NCI-H2081 (cell line): ENCODE data around the gene QPCT.

Experiments used
- DNase-seq, 2 experiments: peaks; one replicate each; lab custom pipeline; 2025; lab: John Stamatoyannopoulos, UW

QPCT gene

DNA sequence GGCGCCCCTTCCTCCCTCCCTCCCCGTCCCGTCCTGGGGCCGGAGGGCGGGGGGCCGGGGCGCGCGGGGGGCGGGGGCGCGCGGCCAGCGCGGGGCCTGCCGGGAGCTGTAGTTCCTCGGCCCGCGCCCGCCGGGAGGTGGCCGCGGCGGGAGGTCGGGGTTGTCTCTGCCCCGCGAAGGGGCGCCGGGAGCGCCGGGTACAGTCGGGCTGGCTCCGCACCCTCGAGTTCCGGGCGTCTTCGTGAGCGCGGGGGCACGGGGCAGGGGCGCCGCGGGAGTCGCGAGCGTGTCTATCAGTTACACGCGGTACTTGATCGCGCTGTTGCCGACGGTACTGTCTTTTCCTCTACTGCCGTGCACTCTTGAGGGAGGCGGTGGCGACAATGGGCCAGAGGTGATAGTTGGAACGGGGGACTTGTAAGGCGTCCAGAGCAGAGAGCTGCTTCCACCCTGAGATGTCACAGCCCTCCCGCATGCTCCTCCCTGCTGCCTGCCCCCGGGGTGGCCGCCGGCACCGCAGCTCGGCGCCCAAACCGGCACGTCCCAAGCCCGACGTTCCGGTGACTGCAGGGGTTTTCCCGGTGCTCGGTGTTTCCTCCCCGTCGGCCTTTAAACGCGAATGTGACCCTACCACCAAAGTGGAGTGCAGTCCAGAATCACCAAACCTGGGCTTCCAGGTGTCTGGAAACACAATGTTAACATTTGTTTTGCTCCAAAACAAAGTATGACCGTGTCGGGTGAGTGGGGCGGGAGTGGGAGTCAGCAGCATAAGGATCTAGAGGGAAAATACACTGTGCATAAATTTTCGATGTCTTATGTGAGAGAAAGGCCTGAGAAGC lies 19.4 kb upstream of the QPCT start, which contains the start of gene PRKD3:
PRKD3 (minus strand) TSS at position 48 of the 839 bp plus-strand sequence. CDS start 8,309 bp downstream, outside the sequence.
- peak; percentile 69 to 80 for DNase-seq

DNA sequence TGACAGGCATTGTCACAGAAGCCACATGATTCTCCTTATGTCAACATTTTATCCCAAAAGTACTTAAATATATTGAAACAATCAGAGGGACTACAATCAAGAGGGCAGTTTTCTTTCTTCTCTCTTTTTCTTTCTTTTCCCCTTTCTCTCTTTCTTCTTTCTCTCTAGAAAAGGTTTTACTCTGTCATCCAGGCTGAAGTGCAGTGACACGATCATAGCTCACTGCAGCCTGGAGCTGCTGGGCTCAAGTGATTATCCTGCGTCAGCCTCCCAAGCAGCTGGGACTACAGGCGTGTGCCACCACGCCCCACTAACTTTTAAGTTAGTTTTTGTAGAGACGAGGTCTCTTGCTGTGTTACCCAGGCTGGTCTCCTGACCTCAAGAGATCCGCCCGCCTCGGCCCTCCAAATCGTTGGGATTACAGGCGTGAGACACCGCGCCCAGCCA lies 18.8 kb upstream of the QPCT start:
- DNase-seq = no peak

DNA sequence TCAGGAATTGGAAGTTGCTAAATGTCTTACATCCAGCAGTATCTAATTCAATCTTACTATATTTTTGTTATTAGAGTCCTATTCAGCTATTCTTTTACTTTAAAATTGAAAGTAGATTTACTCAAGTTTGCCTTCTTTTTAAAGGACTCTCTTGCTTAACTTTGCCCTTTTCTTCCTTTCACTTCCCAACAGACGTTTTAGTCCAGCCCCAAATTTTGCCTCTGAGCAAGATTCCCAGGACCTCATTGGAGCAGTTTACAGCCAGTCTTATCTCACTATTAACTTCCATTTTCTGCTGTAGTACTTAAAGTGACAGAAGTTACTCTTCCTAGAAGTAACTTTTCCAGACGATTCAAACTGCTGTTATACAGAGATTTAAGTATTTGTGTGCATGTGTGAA lies 18.1 kb upstream of the QPCT start:
- no peak for DNase-seq

DNA sequence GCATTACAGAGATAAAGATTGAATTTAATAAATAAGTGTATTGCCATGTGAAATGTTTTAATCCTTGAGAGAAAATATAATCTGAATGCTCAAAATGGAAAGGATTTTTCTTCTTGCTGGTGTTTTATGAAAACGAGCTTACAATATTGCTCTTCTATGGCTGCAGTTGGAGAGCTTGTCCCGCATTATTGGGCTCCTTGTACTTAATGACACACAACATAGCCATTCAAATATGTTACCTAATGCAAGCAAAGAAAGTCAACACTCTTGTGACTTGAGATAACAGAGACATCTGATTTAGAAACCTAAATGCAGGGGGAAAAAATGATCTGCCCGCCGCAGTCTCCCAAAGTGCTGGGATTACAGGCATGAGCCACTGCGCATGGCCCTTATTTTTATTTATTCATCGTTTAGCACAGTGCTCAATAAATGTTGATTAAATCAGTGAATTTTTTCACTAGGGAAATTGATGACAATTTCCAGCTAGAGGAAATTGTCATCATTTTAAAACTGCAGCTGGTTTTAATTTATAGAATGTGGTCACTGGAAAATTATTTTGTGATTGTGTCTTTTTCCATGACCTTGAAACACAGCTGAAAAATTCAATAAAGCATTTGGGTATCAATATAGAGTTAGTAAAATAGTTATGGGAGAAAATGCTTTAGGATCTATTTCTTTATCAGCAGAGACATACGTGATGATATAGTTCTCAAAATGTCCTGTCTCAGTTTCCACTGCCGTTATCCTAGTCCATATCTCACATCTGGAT lies 17.4 kb upstream of the QPCT start:
- DNase-seq = no peak

DNA sequence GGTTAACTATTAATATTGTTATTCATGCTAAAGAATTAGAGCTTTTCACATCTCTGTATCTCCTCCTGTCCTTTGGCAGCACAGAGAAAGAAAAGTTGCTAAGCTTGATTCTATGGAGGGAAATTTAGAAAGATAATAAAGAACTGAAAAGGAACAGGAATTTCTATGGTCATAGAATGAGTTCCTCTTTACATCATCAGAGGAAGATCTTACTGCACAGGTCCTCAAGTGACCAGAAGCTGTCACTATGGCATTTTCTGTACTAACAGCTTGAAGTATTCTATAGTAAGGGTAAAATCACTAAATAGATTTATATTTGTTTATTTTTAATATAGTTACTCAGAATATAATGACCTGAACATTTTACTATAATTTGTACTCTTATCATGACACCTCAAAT lies 13.7 kb upstream of the QPCT start:
- no peak for DNase-seq

DNA sequence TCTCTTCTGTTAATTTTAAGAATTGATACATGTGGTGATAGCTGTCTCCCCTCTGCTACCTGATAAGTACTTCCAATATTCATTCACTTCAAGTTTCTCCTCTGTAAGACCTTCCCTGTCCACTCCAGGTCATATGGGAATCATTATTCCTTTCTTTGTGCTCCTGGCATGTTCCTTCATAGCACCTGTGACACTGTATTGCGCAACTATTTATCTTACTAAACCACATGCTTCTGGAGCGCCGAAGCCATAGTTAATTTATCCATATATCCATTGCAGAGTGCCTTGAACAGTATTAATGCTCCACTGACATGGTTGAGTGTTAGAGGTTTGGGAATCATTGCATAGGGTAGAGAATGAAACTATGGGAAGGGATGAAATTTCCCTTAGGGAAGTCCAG lies 11.9 kb upstream of the QPCT start:
- DNase-seq = no peak

DNA sequence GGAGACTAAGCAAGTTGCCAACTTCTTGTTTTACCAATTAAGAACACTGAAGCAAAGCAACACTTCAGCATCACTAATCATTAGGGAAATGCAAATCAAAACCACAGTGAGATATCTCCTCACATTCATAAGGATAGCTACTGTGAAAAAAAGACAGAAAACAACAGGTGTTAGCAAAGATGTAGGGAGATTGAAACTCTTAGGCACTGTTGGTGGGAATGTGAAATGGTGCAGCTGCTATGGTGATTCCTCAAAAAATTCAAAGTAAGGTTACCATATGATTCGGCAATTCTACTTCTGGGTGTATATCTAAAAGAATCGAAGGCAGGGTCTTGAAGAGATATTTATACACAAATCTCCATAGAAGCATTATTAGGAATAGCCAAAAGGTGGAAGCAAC lies 11.2 kb upstream of the QPCT start:
- no peak for DNase-seq

DNA sequence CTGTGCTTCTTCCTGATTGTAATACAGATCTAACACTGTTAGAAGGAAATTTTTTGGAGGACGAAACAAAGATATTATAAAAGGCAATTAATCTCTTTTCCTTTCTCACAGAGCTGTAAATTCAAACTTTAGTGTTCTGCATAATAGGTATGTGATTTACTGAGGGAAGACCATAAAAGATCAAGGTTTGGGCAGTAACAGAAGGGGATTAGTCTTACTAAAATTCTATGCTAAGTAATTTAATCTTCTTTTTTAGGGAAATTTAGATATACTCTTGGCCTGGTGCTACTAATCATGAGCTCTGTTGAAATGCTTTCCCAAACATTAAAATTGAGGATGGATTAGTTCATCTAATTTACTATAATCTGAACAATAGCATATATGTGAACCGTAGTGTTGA lies 8.8 kb upstream of the QPCT start:
- no peak for DNase-seq

DNA sequence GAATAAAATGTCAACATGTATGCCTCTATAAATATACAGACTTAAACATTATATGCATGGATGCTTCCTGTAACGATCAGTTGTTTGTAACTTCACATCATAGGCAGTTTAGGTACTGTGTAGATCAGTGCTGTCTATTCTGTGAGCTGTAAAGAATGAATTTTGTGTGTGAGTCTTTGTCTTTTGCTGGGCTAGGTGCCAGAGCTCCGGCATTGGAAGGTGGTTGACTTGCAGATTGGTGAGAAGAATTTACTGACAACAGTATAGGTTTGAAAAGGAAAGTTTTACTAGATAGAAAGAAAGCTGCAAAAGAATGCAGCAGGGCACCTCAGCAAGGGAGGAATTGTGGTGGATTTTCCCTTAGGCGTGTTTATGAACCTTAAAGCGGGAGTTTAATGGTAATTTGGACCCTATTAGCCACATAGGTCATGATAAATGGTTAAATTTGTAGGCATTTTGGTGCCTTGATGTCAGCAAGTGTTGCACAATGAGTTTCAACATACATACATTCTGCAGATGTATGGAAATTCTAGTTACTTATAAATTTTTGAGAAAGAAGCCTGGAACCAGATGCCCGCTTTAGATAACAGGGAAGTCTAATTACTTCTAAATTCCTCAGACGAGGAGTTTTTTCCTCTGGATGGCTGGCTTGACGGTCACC lies 6.7 kb upstream of the QPCT start:
- no peak for DNase-seq

DNA sequence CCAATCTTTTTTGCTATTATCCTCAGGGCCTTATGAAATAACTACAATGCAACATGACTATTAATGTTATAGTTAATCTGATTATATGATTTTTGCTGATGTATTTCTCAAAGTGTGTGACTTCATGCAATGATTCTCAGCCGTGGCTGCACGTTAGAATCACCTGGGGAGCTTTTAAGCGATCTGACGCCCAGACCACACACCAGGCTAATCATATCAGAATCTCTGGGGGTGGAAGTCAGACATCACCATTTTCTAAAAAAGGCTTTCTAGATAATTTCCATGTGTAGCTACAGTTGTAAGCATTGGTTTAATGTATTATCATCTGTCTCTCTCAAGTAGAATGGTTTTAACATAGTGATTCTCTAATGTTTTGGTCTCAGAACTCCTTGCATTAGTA lies 5.5 kb upstream of the QPCT start:
- DNase-seq = no peak

DNA sequence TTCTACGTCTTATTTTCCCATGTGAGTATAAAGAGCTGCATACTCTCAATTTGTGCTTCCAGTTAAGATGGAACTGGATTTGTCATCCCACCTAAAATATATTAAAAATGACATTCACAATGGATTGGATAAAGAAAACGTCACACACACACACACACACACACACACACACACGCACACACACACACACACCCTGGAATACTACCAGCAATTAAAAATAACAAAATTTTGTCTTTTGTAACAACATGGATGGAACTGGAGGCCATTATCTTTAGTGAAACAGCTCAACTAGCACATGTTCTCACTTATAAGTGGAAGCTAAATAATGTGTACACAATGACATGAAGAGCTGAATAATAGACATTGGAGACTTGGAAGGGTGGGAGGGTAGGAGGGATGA lies 3.8 kb upstream of the QPCT start:
- no peak for DNase-seq

DNA sequence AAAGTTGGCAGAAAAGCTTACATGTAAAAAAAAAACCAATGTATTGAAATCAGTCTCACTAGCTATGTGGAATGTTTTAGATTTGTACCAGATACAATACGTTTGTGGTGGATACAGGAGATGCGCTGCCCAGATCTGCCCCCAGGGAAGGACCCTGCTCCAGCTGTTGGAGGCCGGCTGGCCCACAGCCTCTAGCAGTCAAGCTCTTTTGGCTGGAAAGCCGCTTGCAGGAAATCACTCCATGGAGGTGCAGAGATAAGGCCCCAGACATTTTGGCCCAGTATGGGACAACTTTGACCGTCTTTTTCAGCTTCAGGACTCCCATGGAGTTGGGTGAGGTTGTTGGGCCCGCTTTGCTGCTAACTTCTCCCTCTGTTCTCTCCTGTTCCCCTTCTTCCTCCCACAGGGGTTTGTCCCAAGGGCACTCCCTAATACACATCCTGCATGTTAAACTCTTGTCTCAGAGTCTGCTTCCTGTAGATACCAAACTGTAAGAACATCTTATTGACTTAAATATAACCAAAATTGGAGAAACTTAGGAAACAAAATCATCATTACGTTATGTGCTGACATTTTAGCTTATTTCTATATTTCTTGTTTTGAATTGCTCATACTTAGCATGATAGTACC lies 1.7 kb upstream of the QPCT start:
- DNase-seq = no peak

DNA sequence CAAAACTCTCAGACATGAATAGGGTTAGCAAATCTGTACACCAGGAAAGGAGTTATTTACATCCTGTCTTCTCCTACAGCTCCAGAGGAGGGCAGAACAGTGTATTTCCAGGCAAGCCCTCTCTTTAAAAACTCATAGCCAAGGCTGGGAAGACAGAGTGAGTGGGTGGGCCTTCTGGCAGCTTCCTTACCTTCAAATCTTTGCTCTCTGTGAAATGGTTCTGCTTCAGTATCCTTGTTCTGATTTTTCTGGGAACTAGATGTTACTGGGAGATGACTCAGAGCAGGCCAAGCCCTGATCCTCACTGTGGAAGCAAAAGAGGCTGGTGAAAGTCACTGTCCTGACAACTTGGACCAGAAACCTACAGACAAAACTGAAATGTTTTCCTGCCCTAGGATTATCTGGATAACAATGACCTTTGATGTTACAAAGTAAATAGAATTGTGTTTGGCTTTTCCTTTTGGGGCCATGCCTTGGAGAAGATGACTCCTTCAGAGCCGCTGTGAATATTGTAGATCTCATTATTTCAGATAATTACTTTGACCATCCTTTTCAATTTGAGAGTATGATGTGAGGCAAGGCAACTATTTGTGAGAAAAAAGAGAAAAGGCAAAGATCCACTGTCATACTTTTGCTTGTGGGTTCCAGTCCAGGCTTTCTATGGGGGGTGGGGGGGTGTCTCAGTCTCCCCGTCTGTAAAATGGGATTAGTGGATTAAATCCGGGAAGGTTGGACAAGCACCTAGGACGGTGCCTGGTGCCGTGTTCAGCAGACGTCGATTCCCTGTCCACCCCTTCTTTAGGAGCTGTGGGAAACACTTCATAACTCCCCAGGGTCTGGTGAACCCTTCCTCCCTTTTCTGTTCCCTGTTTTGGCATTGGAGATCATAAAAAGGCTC lies 644 bp upstream of the QPCT start:
- DNase-seq = peak in 1 of 2 experiments; percentile 28

DNA sequence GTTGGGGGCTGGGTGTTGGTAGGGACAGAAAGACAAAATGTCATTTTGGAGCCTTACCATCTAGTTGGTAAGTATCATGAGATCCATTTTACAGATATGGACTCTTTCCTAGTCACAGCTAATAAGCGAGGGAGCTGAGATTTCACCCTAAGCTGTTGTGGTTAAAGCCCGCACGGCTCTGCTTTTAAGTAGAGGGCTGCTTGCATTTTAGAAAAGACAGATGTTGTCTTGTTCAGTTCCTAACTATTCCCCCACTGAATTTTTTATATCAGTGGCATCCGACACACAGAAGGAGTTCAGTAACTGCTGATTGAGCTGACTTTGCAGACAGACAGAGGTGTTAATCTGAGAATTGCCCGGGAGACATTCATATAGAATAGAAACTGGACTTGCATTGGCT lies 3.7 kb downstream of the QPCT start:
- no peak for DNase-seq

DNA sequence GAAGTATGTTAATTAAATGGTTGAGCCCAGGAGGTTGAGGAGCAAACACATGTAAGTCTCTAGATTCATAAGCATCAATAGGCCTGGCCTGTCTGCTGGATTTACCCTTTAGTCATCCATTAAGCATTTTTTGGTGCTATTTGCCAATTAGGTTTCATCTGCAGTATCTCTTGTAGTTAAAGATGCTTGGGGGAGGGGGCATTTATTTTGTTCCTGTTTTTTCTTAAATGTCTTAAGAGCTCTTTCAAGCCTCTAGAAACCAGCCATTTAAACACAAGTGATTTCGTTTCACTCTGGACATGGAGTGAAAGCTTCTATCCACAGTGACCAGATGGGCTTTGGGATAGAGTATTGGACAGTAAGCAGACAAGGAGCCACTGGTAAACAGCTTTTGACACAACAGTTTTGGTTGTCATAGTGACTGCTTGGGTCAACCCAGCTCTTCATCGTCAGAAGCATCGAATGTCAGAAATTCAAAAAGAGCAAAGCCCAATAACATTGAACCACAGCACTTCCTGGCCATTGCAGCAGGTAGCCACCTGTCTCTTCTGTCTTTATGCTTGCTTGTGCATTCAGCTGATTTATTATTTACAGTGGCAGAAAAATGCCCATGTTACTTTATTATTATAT lies 4.9 kb downstream of the QPCT start:
- DNase-seq = peak; percentile 28 to 70

DNA sequence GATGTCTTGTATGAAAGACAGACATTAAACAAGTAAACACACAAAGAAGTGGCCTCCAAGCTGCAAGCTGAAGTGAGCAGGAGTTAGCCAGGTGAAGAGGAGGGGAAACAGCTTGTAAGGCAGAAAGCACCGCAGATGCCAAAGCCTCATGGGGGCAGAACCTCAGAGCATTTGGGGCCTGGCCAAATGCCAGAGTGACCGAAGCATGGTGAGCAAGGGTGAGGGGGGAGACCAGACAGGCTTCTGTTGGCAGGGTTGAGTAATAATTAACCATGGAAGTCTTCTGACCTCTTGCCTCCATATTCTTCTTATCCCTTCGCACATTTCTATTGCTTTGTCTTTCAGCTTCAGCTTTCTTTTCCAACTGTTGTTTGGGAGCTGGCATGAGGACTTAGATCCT lies 5.6 kb downstream of the QPCT start:
- peak; percentile 39 to 70 for DNase-seq

DNA sequence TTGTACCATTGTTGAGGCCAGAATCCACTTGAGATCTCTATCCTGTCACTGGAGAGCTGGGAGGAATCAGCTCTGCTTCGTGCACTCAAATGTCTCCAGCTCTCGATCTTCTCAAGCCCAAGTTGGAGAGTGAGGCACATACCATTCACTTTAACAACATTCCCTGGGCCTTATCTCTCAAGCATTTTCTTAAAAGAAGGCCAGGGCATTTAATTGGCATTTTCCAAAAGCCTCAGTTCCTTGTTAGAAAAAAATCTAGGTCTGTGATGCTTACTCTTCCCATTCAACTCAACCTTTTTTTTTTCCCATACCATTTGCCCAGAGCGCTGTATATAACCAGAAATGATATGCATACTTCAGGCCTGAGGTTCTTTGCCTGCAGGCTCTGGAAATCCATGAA lies 10.1 kb downstream of the QPCT start:
- DNase-seq = no peak

DNA sequence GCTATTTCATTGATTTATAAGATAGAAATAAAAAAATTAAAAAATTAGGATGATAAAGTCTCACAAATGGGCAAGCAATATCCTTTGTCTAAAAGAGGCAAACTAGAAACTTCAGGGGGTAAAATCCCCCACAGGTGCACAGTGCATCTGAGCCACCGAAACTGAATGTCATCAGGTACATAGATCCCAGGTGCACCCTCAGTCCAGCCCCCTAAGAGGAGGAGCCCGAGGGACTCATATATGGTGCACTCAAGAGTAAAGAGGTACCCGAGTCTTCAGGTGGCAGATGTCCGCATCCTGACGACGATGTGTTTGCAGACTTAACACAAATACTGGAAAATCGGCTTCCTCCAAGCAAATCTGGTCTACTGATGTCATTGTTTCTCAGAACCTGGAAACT lies 11.3 kb downstream of the QPCT start:
- no peak for DNase-seq

DNA sequence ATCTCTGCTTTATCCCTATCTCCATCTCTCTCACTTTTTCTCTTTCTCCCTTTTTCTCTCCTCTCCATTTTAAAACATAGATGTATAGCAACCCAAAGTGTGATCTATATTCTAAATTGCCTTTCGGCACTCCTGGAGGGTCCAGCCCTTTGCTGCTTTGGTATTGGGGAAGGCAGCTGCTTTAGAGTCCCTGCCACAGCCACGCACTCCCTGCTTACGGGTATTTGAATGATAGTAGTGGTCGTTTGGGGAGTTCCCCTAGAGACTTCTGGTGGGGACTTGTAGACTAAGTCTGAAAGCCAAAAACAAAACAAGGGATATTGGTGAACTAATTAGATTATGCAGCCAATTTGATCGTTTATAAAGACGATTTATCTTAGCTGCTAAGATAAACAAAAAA lies 11.9 kb downstream of the QPCT start:
- no peak for DNase-seq

DNA sequence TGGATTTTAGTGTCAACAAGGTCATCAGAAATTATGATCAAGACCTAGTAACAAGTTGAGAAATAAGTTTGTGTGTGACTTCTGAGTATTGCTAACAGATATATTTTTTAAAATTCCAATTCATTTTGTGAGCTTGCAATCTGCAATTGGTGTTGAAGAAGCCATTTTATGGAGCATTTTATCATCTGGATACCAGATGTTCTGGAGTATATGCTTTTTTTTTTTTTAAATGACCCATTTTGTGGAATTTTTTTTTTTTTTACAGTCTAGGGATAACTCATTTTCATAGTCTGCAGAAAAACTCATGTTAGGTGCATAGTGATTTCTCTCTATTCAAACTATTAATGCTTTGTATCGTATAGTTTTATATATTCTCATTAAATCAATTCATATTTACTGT lies 12.6 kb downstream of the QPCT start:
- no peak for DNase-seq

DNA sequence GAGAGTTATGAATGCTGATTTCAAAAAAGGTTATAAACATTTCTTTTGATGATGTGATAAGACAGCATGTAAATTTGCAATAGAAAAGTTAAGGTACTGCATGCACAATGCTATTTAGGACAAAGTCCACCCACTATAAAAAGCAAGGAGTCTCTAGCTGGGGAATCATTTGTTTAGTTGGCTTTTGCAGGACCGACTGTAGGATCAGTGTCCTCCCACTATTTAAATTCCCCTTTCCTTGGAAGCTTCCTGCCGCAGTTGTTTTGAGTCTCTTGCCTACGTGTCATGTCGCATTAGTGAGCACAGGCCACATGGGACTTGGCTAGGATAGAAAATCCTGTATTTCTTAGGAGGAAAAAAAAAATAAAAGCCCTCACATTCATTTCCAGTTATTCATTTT lies 13.1 kb downstream of the QPCT start:
- no peak for DNase-seq
